Heart left ventricle (tissue), 16 donors: ENCODE measurements around the gene RAB10. TPM values are rescaled to one million over a fixed set of nuclear protein-coding genes. Genes with fewer than 3 reads are reported as not detected.
A peak's percentile ranks its signal among the peaks of the same experiment; 100 is the strongest.

Source experiments
- ATAC-seq, 4 donors: fragments of 200-7000 bp; cut with Tn5 transposase; one replicate each; pipeline ENCODE4 v1.9.1; 2020 to 2022; ENCODE audit warnings: moderate library complexity in 4 of 4, mild to moderate bottlenecking in 3 of 4, moderate number of reproducible peaks in 1 of 4
- DNase-seq, 5 donors: peaks; one replicate each; pipeline ENCODE4 v3.0.0-alpha.2; 2020
- H3K27ac ChIP-seq, 12 donors: fragments of 200-600 bp; sonication (generic) in 4 of 12; one replicate each; pipeline versions ENCODE4 v1.5.0 to v1.8.0; 2016 to 2022; ENCODE audit warnings: mild to moderate bottlenecking in 2 of 12
- H3K27me3 ChIP-seq, 9 donors: fragments of 200-600 bp; sonication (generic) in 2 of 9; one replicate each; pipeline versions ENCODE4 v1.5.1 to v1.8.0; 2016 to 2022; ENCODE audit warnings: mild to moderate bottlenecking in 3 of 9
- H3K36me3 ChIP-seq, 9 donors: fragments of 200-600 bp; sonication (generic) in 2 of 9; one replicate each; pipeline versions ENCODE4 v1.5.0 to v1.8.0; 2018 to 2022; ENCODE audit warnings: mild to moderate bottlenecking in 2 of 9
- H3K4me1 ChIP-seq, 12 donors: fragments of 200-600 bp; sonication (generic) in 4 of 12; one replicate each; pipeline versions ENCODE4 v1.5.0 to v1.8.0; 2016 to 2022; ENCODE audit warnings: mild to moderate bottlenecking in 3 of 12
- H3K4me3 ChIP-seq, 12 donors: fragments of 200-600 bp; sonication (generic) in 4 of 12; one replicate each; pipeline versions ENCODE4 v1.5.0 to v1.8.0; 2017 to 2022; ENCODE audit warnings: mild to moderate bottlenecking in 9 of 12, moderate library complexity in 4 of 12
- H3K9me3 ChIP-seq, 12 donors: fragments of 200-600 bp; sonication (generic) in 4 of 12; one replicate each; pipeline versions ENCODE4 v1.5.0 to v1.8.0; 2016 to 2022; ENCODE audit warnings: mild to moderate bottlenecking in 1 of 12
- POLR2A ChIP-seq, 2 donors: fragments of 450-650 bp; IDR thresholded peaks; one replicate each; pipeline ENCODE4 v1.6.1; 2017; ENCODE audit warnings: antibody characterized with exemption in 2 of 2, mild to moderate bottlenecking in 2 of 2, moderate library complexity in 2 of 2
- WGBS, 4 donors: extraction: QIAGEN DNeasy Blood & Tissue Kit in 2 of 4; methylation state at CpG; one replicate each; pipeline versions ENCODE4 v1.1.5 to v1.1.7; 2013 to 2018; 5-methylcytosine and 5-hydroxymethylcytosine counted together
- intact Hi-C, 10 donors: fragments of 100-400 bp; cut with DNase I; formaldehyde crosslinking; loops; one replicate each; pipeline versions ENCODE4 v1.11.1 to v1.14.2; 2022
- polyA plus RNA-seq, 2 donors: library from polyadenylated mRNA; stranded (reverse); fragments of 200-250 nt; gene quantifications; one replicate each; pipeline ENCODE4 v1.2.3, GENCODE V29; 2013
- total RNA-seq, 9 donors: library from RNA; depleted of rRNA in 2 of 9; stranded (reverse); fragments of >200 nt in 2 of 9; fragmentation: NEBNext Ultra II Directional in 3 of 9; extraction: Animal tissue kit (Norgen Biotek cat#: 25700) in 3 of 9; gene quantifications; one replicate each; pipeline versions ENCODE4 v1.1.0 to v1.2.4, GENCODE V29; 2016 to 2023
- TF ChIP-seq, protein P1 (sequence below), 12 donors: fragments of 200-600 bp; sonication (generic) in 4 of 12; IDR thresholded peaks; one replicate each; pipeline versions ENCODE4 v1.5.0 to v1.8.0; 2018 to 2022; ENCODE audit warnings: antibody characterized with exemption in 12 of 12, mild to moderate bottlenecking in 5 of 12
- donor health status: ischemic (EF 13 %, LVEDD 7.1; RV severe dilation, severe dysfunction).
- donor health status: healthy with polysubstance abuse.
- donor health status: DM: no; HTN: yes; CAD: no.
- donor health status: DM: no; HTN: no; CAD: no.
- donor health status: ischemic (EF 25% LVEDD 6.9; RV normal size, moderate dysfunction).
- donor health status: ischemic (EF 25% LVEDD 5.7; RV mildly dilated, moderate dysfunction).
- donor health status: healthy.
- donor health status: DM: yes; HTN: yes; CAD: no.
- donor health status: ischemic (EF 35%, LVEDD 5.7; RV mildly dilated, moderate dysfunction).
- donor health status: nonischemic (EF 11% LVEDD 7.7; RV severe dilation, severe dysfunction).
- donor health status: DM: yes; HTN: yes; CAD: no.
- donor health status: PGD.
- donor health status: ischemic (EF 29% LVEDD 5.4; RV normal size, mild dysfunction).
- donor health status: nonischemic (EF 23%, LVEDD 6.1; RV moderate dilation, normal function).

The RAB10 gene
- total and polyA plus RNA-seq, 11 donors = 33.1 to 121 (median 97.4) TPM

DNA sequence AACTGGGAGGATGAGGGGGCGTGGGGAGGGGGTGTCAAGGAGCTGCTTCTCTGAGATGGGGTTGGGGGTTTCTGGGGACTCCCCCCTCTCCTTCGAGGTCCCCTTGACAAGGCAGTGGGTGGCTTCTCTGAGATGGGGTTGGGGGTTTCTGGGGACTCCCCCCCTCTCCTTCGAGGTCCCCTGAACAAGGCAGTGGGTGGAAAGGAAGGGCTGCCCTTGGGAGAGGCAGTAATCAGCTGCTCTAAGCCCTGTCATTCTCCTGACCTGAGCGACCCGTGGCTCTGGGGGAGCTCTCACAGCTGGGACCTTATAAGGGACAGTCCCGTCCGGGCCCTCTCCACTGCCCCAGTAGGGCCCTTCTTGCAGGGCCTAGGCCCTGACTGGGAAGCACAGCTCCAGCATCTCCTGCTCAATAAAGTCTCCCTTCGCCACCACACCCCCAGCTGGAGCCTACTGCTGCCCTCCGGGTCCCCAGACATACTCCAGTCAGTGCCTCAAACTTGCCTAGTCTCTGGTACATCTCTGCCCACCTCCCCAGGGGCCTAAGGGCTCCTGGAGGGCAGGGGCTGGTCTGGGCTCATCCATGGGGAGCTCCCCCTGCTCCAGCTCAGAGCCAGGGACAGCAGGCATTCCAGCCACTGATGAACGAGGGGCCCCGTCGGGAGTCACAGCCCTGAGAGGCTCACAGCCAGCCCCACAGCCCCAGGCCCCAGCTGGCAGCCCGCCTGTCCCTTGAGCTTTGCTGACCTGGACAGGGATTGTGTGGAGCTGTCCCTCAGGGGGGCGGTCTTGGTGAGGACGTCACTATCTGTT, 141.8 kb downstream of the RAB10 start:
- Histone ChIP-seq H3K27ac (no peak overlapping the region), H3K36me3 (no peaks in the 10 kb centered on the region), H3K4me3 (no peak overlapping the region), H3K4me1 (peaks cover 3 to 33% (median 12%) of the 10 kb centered on the region in 12 donors), H3K27me3 (peaks cover 8 to 39% (median 24%) of the 10 kb centered on the region in 9 donors), H3K9me3 (no peaks in the 10 kb centered on the region)
- 60 to 74% (median 70%) methylated on average over 9 to 15 of the region's 15 CpGs for WGBS, 4 donors
- intact Hi-C loops = no loop called here
- peak in 1 of 5 donors; percentile 42 for DNase-seq
- TF ChIP-seq POLR2A (IDR thresholded peaks at IDR 0.05) = no peak
- TF ChIP-seq, protein P1, sequence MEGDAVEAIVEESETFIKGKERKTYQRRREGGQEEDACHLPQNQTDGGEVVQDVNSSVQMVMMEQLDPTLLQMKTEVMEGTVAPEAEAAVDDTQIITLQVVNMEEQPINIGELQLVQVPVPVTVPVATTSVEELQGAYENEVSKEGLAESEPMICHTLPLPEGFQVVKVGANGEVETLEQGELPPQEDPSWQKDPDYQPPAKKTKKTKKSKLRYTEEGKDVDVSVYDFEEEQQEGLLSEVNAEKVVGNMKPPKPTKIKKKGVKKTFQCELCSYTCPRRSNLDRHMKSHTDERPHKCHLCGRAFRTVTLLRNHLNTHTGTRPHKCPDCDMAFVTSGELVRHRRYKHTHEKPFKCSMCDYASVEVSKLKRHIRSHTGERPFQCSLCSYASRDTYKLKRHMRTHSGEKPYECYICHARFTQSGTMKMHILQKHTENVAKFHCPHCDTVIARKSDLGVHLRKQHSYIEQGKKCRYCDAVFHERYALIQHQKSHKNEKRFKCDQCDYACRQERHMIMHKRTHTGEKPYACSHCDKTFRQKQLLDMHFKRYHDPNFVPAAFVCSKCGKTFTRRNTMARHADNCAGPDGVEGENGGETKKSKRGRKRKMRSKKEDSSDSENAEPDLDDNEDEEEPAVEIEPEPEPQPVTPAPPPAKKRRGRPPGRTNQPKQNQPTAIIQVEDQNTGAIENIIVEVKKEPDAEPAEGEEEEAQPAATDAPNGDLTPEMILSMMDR (IDR thresholded peaks at IDR 0.05) = no peak
- no peak for ATAC-seq

DNA sequence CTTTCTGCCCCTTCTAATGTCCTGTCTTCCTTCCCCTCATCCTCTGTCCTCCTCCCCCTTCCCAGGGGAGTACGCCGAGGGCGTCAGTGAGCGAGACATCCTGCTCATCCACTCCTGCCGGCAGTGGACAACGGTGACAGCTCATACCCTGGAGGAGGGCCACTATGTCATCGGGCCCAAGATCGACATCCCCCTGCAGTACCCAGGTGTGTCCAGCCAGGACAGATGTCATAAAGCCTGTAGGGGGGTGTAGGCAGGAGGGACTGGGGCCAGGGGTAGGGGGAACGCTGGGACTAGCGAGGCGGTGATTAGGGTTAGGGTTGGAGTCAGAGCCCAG, 142.4 kb downstream of the RAB10 start:
- no peaks in the 10 kb centered on the region for H3K9me3 ChIP-seq
- H3K36me3 ChIP-seq = no peaks in the 10 kb centered on the region
- ATAC-seq = no peak
- no peak for TF ChIP-seq POLR2A (IDR thresholded peaks at IDR 0.05)
- TF ChIP-seq, protein P1 (IDR thresholded peaks at IDR 0.05) = no peak
- peak in 1 of 5 donors; percentile 57 for DNase-seq
- H3K27me3 ChIP-seq = peaks cover 8 to 38% (median 24%) of the 10 kb centered on the region in 9 donors
- peaks cover 3 to 33% (median 12%) of the 10 kb centered on the region in 12 donors for H3K4me1 ChIP-seq
- 70 to 79% (median 71%) methylated on average over 11 of the region's 11 CpGs for WGBS, 4 donors
- H3K27ac ChIP-seq = no peak overlapping the region
- H3K4me3 ChIP-seq = no peak overlapping the region
- intact Hi-C loops = no loop called here

DNA sequence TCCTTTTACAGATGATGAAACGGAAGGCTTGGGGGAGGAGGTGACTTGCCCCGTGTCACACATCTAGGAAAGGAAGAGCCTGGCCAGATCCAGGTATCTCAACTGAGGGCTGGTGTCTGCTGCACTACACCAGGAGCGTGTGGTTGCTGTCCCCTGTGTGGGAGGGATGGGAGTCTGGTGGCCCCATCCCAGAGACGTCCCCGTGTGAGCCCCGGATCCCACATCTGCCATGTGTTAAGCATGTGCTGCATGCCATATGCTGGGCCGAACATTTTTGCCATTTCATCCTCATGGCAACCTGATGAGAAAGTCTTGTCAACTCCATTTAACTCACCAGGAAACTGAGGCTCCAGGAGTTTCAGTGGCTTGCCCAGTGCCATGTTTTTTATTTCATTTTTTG, 143.2 kb downstream of the RAB10 start:
- Histone ChIP-seq H3K36me3 (no peaks in the 10 kb centered on the region), H3K9me3 (no peaks in the 10 kb centered on the region), H3K4me1 (peaks cover 3 to 33% (median 12%) of the 10 kb centered on the region in 12 donors), H3K4me3 (no peak overlapping the region), H3K27ac (no peak overlapping the region), H3K27me3 (peaks cover 8 to 34% (median 21%) of the 10 kb centered on the region in 9 donors)
- 91 to 95% (median 95%) methylated on average over 7 of the region's 7 CpGs for WGBS, 4 donors
- ATAC-seq = no peak
- intact Hi-C loops = no loop called here
- DNase-seq = peak in 2 of 5 donors; percentile 15 to 25
- no peak for TF ChIP-seq POLR2A (IDR thresholded peaks at IDR 0.05)
- TF ChIP-seq, protein P1 (IDR thresholded peaks at IDR 0.05) = no peak

DNA sequence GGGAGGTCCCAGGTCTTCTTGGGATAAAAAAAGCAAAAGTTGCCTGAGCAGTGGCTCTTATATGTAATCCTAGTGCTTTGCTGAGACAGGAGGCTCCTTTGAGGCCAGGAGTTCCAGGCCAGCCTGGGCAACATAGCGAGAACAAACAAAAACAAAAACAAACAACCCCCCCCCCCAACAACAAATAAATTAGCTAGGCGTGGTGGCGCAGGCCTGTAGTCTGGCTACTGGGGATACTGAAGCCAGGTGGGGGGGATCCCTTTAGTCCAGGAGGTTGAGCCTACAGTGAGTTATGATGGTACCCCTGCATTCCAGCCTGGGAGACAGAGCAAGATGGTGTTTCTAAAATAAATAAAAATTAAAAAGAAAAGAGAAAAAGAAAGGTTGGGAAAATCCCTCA, 144.4 kb downstream of the RAB10 start:
- peaks cover 6 to 26% (median 16%) of the 10 kb centered on the region in 9 donors for H3K27me3 ChIP-seq
- DNase-seq (no peak), ATAC-seq (no peak)
- 96 to 99% (median 97%) methylated on average over 3 of the region's 3 CpGs for WGBS, 4 donors
- no peaks in the 10 kb centered on the region for H3K9me3 ChIP-seq
- intact Hi-C loops = no loop called here
- H3K4me3 ChIP-seq = peak overlapping the region in 10 of 12 donors; percentile 53 to 70 (median 58)
- H3K36me3 ChIP-seq = no peaks in the 10 kb centered on the region
- no peak for TF ChIP-seq POLR2A (IDR thresholded peaks at IDR 0.05)
- TF ChIP-seq, protein P1 (IDR thresholded peaks at IDR 0.05) = no peak
- H3K4me1 ChIP-seq = peaks cover 2 to 25% (median 10%) of the 10 kb centered on the region in 12 donors
- H3K27ac ChIP-seq = no peak overlapping the region
